HepG2 (cell line): ENCODE measurements around the gene ZP2.

ENCODE experiments used
- EZH2 ChIP-seq: conservative IDR thresholded peaks from 2 replicates; pipeline ENCODE4 v1.6.1; 2012; ENCODE audit warnings: mild to moderate bottlenecking, low read depth, low read length, moderate library complexity
- KAT8 ChIP-seq: IDR thresholded peaks from 2 replicates; pipeline ENCODE4 v1.6.1; 2016; ENCODE audit warnings: missing genetic modification reagents, missing compliant biosample characterization
- MXI1 ChIP-seq: IDR thresholded peaks from 3 replicates; pipeline ENCODE4 v1.6.1; 2012; ENCODE audit warnings: low read depth, low read length, inconsistent platforms, borderline replicate concordance
- POLR2AphosphoS5 ChIP-seq: IDR thresholded peaks from 2 replicates; pipeline ENCODE4 v1.6.1; 2012; ENCODE audit warnings: low read depth, low read length
- SUZ12 ChIP-seq: fragments of 150-350 bp; IDR thresholded peaks from 2 replicates; pipeline ENCODE4 v1.6.1; 2014; ENCODE audit warnings: low read depth, low read length
- TF ChIP-seq, protein P1 (sequence below): sonication (generic); formaldehyde crosslinking; IDR thresholded peaks from 2 replicates; pipeline ENCODE4 v1.4.0; 2020; ENCODE audit warnings: mild to moderate bottlenecking, missing genetic modification reagents
- TF ChIP-seq, protein P2 (sequence below): sonication (generic); formaldehyde crosslinking; IDR thresholded peaks from 2 replicates; pipeline ENCODE4; 2020; ENCODE audit warnings: missing genetic modification reagents, mild to moderate bottlenecking, borderline replicate concordance
- TF ChIP-seq, protein P3 (sequence below): sonication (generic); formaldehyde crosslinking; IDR thresholded peaks from 2 replicates; pipeline ENCODE4 v1.5.0; 2020; ENCODE audit warnings: mild to moderate bottlenecking, missing genetic modification reagents, moderate library complexity
- TF ChIP-seq, protein P4 (sequence below): sonication (generic); formaldehyde crosslinking; IDR thresholded peaks from 2 replicates; pipeline ENCODE4 v1.4.0; 2020; ENCODE audit warnings: missing genetic modification reagents
- TF ChIP-seq, protein P5 (sequence below): sonication (generic); formaldehyde crosslinking; IDR thresholded peaks from 2 replicates; pipeline ENCODE4 v1.5.1; 2020; ENCODE audit warnings: mild to moderate bottlenecking, missing genetic modification reagents, moderate library complexity

DNA sequence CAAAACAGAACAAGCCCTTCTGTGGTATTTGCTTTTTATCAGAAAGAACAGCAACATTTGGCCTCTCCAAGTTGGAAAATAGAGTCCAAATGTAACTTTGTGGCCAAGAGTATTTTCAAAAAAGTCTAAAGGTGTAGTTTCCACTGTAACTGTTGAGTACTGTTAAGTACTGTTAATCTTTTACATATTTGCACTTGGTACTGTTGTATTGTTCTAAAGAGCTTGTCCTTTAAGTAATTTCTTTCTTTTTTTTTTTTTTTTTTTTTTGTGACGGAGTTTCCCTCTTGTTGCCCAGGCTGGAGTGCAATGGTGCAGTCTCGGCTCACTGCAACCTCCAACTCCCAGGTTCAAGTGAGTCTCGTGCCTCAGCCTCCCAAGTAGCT, 31.4 kb downstream of the ZP2 start:
- TF ChIP-seq, protein P1, sequence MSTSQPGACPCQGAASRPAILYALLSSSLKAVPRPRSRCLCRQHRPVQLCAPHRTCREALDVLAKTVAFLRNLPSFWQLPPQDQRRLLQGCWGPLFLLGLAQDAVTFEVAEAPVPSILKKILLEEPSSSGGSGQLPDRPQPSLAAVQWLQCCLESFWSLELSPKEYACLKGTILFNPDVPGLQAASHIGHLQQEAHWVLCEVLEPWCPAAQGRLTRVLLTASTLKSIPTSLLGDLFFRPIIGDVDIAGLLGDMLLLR (CRISPR knock-in tag): no peak
- TF ChIP-seq POLR2AphosphoS5 (no peak), KAT8 (CRISPR knock-in tag) (no peak), SUZ12 (no peak), MXI1 (no peak), EZH2 (no peak)
- TF ChIP-seq, protein P2, sequence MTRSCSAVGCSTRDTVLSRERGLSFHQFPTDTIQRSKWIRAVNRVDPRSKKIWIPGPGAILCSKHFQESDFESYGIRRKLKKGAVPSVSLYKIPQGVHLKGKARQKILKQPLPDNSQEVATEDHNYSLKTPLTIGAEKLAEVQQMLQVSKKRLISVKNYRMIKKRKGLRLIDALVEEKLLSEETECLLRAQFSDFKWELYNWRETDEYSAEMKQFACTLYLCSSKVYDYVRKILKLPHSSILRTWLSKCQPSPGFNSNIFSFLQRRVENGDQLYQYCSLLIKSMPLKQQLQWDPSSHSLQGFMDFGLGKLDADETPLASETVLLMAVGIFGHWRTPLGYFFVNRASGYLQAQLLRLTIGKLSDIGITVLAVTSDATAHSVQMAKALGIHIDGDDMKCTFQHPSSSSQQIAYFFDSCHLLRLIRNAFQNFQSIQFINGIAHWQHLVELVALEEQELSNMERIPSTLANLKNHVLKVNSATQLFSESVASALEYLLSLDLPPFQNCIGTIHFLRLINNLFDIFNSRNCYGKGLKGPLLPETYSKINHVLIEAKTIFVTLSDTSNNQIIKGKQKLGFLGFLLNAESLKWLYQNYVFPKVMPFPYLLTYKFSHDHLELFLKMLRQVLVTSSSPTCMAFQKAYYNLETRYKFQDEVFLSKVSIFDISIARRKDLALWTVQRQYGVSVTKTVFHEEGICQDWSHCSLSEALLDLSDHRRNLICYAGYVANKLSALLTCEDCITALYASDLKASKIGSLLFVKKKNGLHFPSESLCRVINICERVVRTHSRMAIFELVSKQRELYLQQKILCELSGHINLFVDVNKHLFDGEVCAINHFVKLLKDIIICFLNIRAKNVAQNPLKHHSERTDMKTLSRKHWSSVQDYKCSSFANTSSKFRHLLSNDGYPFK (CRISPR knock-in tag): no peak
- TF ChIP-seq, protein P3, sequence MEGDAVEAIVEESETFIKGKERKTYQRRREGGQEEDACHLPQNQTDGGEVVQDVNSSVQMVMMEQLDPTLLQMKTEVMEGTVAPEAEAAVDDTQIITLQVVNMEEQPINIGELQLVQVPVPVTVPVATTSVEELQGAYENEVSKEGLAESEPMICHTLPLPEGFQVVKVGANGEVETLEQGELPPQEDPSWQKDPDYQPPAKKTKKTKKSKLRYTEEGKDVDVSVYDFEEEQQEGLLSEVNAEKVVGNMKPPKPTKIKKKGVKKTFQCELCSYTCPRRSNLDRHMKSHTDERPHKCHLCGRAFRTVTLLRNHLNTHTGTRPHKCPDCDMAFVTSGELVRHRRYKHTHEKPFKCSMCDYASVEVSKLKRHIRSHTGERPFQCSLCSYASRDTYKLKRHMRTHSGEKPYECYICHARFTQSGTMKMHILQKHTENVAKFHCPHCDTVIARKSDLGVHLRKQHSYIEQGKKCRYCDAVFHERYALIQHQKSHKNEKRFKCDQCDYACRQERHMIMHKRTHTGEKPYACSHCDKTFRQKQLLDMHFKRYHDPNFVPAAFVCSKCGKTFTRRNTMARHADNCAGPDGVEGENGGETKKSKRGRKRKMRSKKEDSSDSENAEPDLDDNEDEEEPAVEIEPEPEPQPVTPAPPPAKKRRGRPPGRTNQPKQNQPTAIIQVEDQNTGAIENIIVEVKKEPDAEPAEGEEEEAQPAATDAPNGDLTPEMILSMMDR (CRISPR knock-in tag): no peak
- TF ChIP-seq, protein P4, sequence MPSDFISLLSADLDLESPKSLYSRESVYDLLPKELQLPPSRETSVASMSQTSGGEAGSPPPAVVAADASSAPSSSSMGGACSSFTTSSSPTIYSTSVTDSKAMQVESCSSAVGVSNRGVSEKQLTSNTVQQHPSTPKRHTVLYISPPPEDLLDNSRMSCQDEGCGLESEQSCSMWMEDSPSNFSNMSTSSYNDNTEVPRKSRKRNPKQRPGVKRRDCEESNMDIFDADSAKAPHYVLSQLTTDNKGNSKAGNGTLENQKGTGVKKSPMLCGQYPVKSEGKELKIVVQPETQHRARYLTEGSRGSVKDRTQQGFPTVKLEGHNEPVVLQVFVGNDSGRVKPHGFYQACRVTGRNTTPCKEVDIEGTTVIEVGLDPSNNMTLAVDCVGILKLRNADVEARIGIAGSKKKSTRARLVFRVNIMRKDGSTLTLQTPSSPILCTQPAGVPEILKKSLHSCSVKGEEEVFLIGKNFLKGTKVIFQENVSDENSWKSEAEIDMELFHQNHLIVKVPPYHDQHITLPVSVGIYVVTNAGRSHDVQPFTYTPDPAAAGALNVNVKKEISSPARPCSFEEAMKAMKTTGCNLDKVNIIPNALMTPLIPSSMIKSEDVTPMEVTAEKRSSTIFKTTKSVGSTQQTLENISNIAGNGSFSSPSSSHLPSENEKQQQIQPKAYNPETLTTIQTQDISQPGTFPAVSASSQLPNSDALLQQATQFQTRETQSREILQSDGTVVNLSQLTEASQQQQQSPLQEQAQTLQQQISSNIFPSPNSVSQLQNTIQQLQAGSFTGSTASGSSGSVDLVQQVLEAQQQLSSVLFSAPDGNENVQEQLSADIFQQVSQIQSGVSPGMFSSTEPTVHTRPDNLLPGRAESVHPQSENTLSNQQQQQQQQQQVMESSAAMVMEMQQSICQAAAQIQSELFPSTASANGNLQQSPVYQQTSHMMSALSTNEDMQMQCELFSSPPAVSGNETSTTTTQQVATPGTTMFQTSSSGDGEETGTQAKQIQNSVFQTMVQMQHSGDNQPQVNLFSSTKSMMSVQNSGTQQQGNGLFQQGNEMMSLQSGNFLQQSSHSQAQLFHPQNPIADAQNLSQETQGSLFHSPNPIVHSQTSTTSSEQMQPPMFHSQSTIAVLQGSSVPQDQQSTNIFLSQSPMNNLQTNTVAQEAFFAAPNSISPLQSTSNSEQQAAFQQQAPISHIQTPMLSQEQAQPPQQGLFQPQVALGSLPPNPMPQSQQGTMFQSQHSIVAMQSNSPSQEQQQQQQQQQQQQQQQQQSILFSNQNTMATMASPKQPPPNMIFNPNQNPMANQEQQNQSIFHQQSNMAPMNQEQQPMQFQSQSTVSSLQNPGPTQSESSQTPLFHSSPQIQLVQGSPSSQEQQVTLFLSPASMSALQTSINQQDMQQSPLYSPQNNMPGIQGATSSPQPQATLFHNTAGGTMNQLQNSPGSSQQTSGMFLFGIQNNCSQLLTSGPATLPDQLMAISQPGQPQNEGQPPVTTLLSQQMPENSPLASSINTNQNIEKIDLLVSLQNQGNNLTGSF: no peak
- TF ChIP-seq, protein P5, sequence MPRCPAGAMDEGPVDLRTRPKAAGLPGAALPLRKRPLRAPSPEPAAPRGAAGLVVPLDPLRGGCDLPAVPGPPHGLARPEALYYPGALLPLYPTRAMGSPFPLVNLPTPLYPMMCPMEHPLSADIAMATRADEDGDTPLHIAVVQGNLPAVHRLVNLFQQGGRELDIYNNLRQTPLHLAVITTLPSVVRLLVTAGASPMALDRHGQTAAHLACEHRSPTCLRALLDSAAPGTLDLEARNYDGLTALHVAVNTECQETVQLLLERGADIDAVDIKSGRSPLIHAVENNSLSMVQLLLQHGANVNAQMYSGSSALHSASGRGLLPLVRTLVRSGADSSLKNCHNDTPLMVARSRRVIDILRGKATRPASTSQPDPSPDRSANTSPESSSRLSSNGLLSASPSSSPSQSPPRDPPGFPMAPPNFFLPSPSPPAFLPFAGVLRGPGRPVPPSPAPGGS (CRISPR knock-in tag): no peak
